ENCODE measurements around the gene LRRC28. TPM values are rescaled to one million over a fixed set of nuclear protein-coding genes. Genes with fewer than 3 reads are reported as not detected.

LRRC28 gene
- total RNA-seq, 1 experiment from 2014 or later, result 10.6 TPM

GRCh38 chr15:99312228-99312627 is 60.9 kb downstream of the LRRC28 start:
- Mint-ChIP-seq H3K27ac (ENCODE audit: low read depth, unreplicated experiment) (no peak overlapping the region), H3K4me1 (ENCODE audit: insufficient read depth, unreplicated experiment) (peaks cover 11% of the 10 kb centered on the region), H3K36me3 (ENCODE audit: insufficient read depth, unreplicated experiment) (no peaks in the 10 kb centered on the region), H3K9me3 (ENCODE audit: unreplicated experiment) (peaks cover 11% of the 10 kb centered on the region), H3K4me3 (ENCODE audit: unreplicated experiment) (no peak overlapping the region), H3K27me3 (ENCODE audit: insufficient read depth, unreplicated experiment) (no peaks in the 10 kb centered on the region)
- DNase-seq (ENCODE audit: unreplicated experiment), result no peak
- no peak for TF ChIP-seq CTCF (IDR thresholded peaks at IDR 0.05; ENCODE audit: unreplicated experiment)
- ChIA-PET POLR2A (no interaction called here), CTCF (interaction anchor here (0.9 kb wide), 1 partner anchor 31 kb away, joined by 3 read pairs; no protein-coding TSS in a partner anchor)
- no TSS peak for BruUV-seq (replicated peaks)
- intact Hi-C loops (cut with micrococcal nuclease), result no loop called here

GRCh38 chr15:99312794-99313193 is 61.5 kb downstream of the LRRC28 start:
- BruUV-seq (replicated peaks), result no TSS peak
- no peak overlapping the region for H3K4me3 Mint-ChIP-seq (ENCODE audit: unreplicated experiment)
- H3K9me3 Mint-ChIP-seq (ENCODE audit: unreplicated experiment), result peaks cover 11% of the 10 kb centered on the region
- intact Hi-C loops (cut with micrococcal nuclease), result no loop called here
- TF ChIP-seq CTCF (IDR thresholded peaks at IDR 0.05; ENCODE audit: unreplicated experiment), result no peak
- CTCF ChIA-PET, result interaction anchor here (0.6 to 2.0 kb wide), 4 partner anchors 25 to 940 kb away, joined by 3 to 6 read pairs (median 3); no protein-coding TSS in a partner anchor
- H3K27ac Mint-ChIP-seq (ENCODE audit: low read depth, unreplicated experiment), result no peak overlapping the region
- H3K4me1 Mint-ChIP-seq (ENCODE audit: insufficient read depth, unreplicated experiment), result peaks cover 6% of the 10 kb centered on the region
- no peaks in the 10 kb centered on the region for H3K36me3 Mint-ChIP-seq (ENCODE audit: insufficient read depth, unreplicated experiment)
- no peaks in the 10 kb centered on the region for H3K27me3 Mint-ChIP-seq (ENCODE audit: insufficient read depth, unreplicated experiment)
- no peak for DNase-seq (ENCODE audit: unreplicated experiment)
- POLR2A ChIA-PET, result interaction anchor here (1.6 kb wide), 1 partner anchor 20 kb away, joined by 3 read pairs; no protein-coding TSS in a partner anchor

GRCh38 chr15:99315636-99316035 is 64.4 kb downstream of the LRRC28 start:
- H3K27ac Mint-ChIP-seq (ENCODE audit: low read depth, unreplicated experiment), result no peak overlapping the region
- H3K4me3 Mint-ChIP-seq (ENCODE audit: unreplicated experiment), result no peak overlapping the region
- no peaks in the 10 kb centered on the region for H3K36me3 Mint-ChIP-seq (ENCODE audit: insufficient read depth, unreplicated experiment)
- no peak for TF ChIP-seq CTCF (IDR thresholded peaks at IDR 0.05; ENCODE audit: unreplicated experiment)
- peaks cover 4% of the 10 kb centered on the region for H3K4me1 Mint-ChIP-seq (ENCODE audit: insufficient read depth, unreplicated experiment)
- CTCF ChIA-PET, result interaction anchor here (1.3 kb wide), 1 partner anchor 10 kb away, joined by 3 read pairs; no protein-coding TSS in a partner anchor
- peaks cover 11% of the 10 kb centered on the region for H3K9me3 Mint-ChIP-seq (ENCODE audit: unreplicated experiment)
- no peak for DNase-seq (ENCODE audit: unreplicated experiment)
- POLR2A ChIA-PET, result interaction anchor here (0.6 to 3.3 kb wide), 2 partner anchors 10 to 325 kb away, joined by 3 to 19 read pairs; no protein-coding TSS in a partner anchor
- H3K27me3 Mint-ChIP-seq (ENCODE audit: insufficient read depth, unreplicated experiment), result no peaks in the 10 kb centered on the region
- BruUV-seq (replicated peaks), result no TSS peak
- intact Hi-C loops (cut with micrococcal nuclease), result no loop called here

- intact Hi-C loops (cut with micrococcal nuclease), result no loop called here
- H3K27ac Mint-ChIP-seq (ENCODE audit: low read depth, unreplicated experiment), result peak overlapping the region; percentile 84
Observed at GRCh38 chr15:99320374-99321215, 69.3 kb downstream of the LRRC28 start.

More at GRCh38 chr15:99320374-99321215, 69.3 kb downstream of the LRRC28 start:
- no peaks in the 10 kb centered on the region for H3K27me3 Mint-ChIP-seq (ENCODE audit: insufficient read depth, unreplicated experiment)
- no peak overlapping the region for H3K4me3 Mint-ChIP-seq (ENCODE audit: unreplicated experiment)
- no TSS peak for BruUV-seq (replicated peaks)
- TF ChIP-seq CTCF (IDR thresholded peaks at IDR 0.05; ENCODE audit: unreplicated experiment), result no peak
- ChIA-PET CTCF (interaction anchor here (1.2 kb wide), 1 partner anchor 436 kb away, joined by 3 read pairs; no protein-coding TSS in a partner anchor), POLR2A (interaction anchor here (0.6 to 3.0 kb wide), 10 partner anchors 9 to 384 kb away, joined by 3 to 13 read pairs (median 3); no protein-coding TSS in a partner anchor)
- no peaks in the 10 kb centered on the region for H3K36me3 Mint-ChIP-seq (ENCODE audit: insufficient read depth, unreplicated experiment)
- peaks cover 4% of the 10 kb centered on the region for H3K9me3 Mint-ChIP-seq (ENCODE audit: unreplicated experiment)
- H3K4me1 Mint-ChIP-seq (ENCODE audit: insufficient read depth, unreplicated experiment), result peaks cover 39% of the 10 kb centered on the region
- DNase-seq (ENCODE audit: unreplicated experiment), result peak; percentile 44

All from MCF 10A (cell line).